Stimulated activated naive B cell treated with anti-CD40 and anti-IgM and Interleukin-4, amounts not matched to agents 10 μg/mL and 1 μg/mL and 100 μg/mL, for 72 hours (primary cell): ENCODE data around the gene SETD2.
A peak's percentile ranks its signal among the peaks of the same experiment; 100 is the strongest.
"Not testable (repeated sequence)": the region's sequence is repeated elsewhere in the genome, so short reads cannot be mapped to it uniquely, and the experiment has no call there.

Experiments used
- ATAC-seq, 2 donors: fragments of 150-1000 bp; cut with Tn5 transposase; replicated peaks; 2 replicates each; pipeline ENCODE4 v1.10.0; 2021; ENCODE audit warnings: moderate library complexity in 1 of 2
- DNase-seq: peaks from one replicate; pipeline ENCODE4 v3.0.0; 2021
- H3K27ac Mint-ChIP-seq: one replicate; pipeline ENCODE4 v1.8.0; 2022; ENCODE audit warnings: mild to moderate bottlenecking, mixed read lengths
- H3K27me3 Mint-ChIP-seq, 2 donors: one replicate each; pipeline ENCODE4 v1.8.0; 2022; ENCODE audit warnings: mixed read lengths in 2 of 2
- H3K36me3 Mint-ChIP-seq, 2 donors: one replicate each; pipeline ENCODE4 v1.8.0; 2022; ENCODE audit warnings: mixed read lengths in 2 of 2, mild to moderate bottlenecking in 1 of 2
- H3K4me1 Mint-ChIP-seq, 2 donors: one replicate each; pipeline ENCODE4 v1.8.0; 2022; ENCODE audit warnings: mixed read lengths in 2 of 2, mild to moderate bottlenecking in 1 of 2
- H3K4me3 Mint-ChIP-seq, 2 donors: one replicate each; pipeline ENCODE4 v1.8.0; 2022; ENCODE audit warnings: mild to moderate bottlenecking in 2 of 2, mixed read lengths in 2 of 2, moderate library complexity in 1 of 2
- H3K9me3 Mint-ChIP-seq, 2 donors: one replicate each; pipeline ENCODE4 v1.8.0; 2022; ENCODE audit warnings: mixed read lengths in 2 of 2, mild to moderate bottlenecking in 1 of 2

The SETD2 gene

DNA sequence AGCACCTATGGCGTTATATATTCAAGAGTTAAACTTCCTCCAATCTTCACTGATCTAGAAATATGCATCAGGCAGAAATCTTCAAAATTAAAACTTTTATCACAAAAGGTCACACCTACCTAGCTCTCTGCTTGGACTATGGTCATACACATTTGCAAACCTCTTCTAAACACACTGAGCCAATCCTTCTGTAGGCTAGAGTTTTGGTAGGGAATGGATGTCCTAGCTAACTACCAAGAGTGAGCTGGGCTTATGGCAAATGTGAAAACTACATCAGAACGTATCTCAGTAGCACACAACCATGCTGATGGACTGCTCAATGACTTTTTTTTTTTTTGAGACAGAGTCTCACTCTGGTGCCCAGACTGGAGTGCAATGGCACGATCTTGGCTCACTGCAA is 29.6 kb downstream of the SETD2 start:
- no peaks in the 10 kb centered on the region for H3K27me3 Mint-ChIP-seq
- DNase-seq (no peak), ATAC-seq (no peak)
- no peak overlapping the region for H3K27ac Mint-ChIP-seq
- H3K4me1 Mint-ChIP-seq: peaks cover 32 to 59% of the 10 kb centered on the region in 2 donors
- H3K36me3 Mint-ChIP-seq: peaks cover 4 to 15% of the 10 kb centered on the region in 2 donors
- H3K9me3 Mint-ChIP-seq: peaks cover 2 to 6% of the 10 kb centered on the region in 2 donors
- H3K4me3 Mint-ChIP-seq: no peak overlapping the region

DNA sequence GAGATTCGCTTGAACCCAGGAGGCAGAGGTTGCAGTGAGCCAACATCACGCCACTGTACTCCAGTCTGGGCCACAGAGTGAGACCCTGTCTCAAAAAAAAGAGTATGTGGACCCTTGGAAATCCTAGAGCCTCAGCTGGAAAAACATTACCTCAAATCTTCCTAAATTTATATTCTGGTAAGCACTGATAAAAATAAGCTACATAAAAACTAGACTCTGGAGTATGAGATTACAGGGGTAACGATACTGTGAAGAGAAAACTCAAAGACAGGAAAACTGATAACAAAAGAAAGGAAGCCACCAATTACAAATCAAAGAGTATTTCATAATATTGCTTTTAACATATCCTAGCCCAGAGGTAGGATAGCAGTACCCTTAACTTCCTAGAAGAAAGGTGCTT is 30.3 kb downstream of the SETD2 start:
- H3K27ac Mint-ChIP-seq: no peak overlapping the region
- no peaks in the 10 kb centered on the region for H3K27me3 Mint-ChIP-seq
- no peak for DNase-seq
- no peaks in the 10 kb centered on the region for H3K9me3 Mint-ChIP-seq
- no peak overlapping the region for H3K4me3 Mint-ChIP-seq
- ATAC-seq: no peak
- peaks cover 27 to 58% of the 10 kb centered on the region in 2 donors for H3K4me1 Mint-ChIP-seq
- H3K36me3 Mint-ChIP-seq: peaks cover 0 to 9% of the 10 kb centered on the region in 2 donors

DNA sequence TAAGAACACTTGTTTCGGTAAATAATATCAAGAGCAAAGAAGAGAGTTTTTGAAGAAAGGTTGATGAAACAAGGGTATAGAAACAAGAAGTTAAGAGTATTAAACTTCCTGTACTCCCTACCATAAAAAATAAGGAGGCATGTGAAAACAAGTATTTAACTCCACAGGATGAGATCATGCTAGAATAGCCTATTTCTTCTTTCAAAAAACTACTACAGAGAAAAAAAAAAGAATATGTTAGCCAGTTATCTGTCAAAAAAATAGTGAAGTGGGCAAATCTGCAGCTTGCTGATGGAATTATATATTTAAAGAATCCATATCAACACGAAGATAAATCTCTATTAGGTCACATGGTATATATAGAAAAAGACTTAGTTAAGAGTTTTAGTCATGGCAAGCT is 33.4 kb downstream of the SETD2 start:
- Mint-ChIP-seq H3K27me3 (no peaks in the 10 kb centered on the region), H3K4me1 (peaks cover 21 to 52% of the 10 kb centered on the region in 2 donors), H3K4me3 (no peak overlapping the region), H3K9me3 (no peaks in the 10 kb centered on the region), H3K36me3 (peaks cover 2 to 22% of the 10 kb centered on the region in 2 donors), H3K27ac (no peak overlapping the region)
- no peak for ATAC-seq
- no peak for DNase-seq

DNA sequence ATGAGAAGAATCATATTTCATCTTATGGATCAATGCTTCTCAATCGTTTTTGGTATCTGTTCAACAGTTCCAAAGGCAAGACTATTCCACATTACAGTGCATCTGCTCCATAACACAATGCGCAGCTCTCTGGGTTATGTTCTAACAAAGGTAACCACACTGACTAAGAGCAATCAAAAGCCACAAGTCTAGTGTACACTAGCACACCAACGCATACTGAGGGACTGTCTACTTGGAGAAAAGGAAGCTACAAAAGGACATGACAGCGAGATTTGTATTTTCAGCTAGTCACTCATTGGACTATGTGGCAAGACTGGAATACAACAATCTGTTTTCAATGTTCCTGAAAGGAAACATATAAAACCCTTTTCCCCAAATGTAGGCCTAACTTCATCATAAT is 35.8 kb downstream of the SETD2 start:
- ATAC-seq (no peak), DNase-seq (no peak)
- peaks cover 12 to 32% of the 10 kb centered on the region in 2 donors for H3K36me3 Mint-ChIP-seq
- H3K4me1 Mint-ChIP-seq: peaks cover 15 to 34% of the 10 kb centered on the region in 2 donors
- no peaks in the 10 kb centered on the region for H3K9me3 Mint-ChIP-seq
- H3K4me3 Mint-ChIP-seq: no peak overlapping the region
- no peak overlapping the region for H3K27ac Mint-ChIP-seq
- H3K27me3 Mint-ChIP-seq: no peaks in the 10 kb centered on the region

DNA sequence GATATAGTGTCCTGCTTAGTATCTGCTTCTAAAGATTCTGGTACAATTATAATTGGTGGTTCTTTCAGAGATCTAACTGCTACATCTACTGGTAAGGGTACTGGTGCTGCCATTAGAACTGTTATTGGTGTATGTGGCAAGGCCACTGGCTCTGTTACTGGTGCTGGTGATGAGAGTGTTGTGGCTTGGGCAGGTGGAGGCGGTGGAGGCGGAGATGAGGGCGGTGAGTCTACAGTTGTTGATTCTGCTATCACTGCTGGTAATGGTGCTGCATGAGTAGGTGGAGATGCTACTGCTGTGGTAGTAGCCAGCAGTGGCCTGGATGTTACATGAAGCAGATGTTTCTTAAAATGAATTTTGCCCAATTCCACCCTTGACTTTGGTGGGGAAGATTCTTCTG is 40.1 kb downstream of the SETD2 start:
- Mint-ChIP-seq H3K36me3 (peaks cover 37 to 58% of the 10 kb centered on the region in 2 donors), H3K27me3 (no peaks in the 10 kb centered on the region), H3K27ac (no peak overlapping the region), H3K4me3 (no peak overlapping the region), H3K9me3 (peaks cover 6 to 14% of the 10 kb centered on the region in 2 donors), H3K4me1 (peaks cover 14 to 29% of the 10 kb centered on the region in 2 donors)
- DNase-seq (no peak), ATAC-seq (no peak)

DNA sequence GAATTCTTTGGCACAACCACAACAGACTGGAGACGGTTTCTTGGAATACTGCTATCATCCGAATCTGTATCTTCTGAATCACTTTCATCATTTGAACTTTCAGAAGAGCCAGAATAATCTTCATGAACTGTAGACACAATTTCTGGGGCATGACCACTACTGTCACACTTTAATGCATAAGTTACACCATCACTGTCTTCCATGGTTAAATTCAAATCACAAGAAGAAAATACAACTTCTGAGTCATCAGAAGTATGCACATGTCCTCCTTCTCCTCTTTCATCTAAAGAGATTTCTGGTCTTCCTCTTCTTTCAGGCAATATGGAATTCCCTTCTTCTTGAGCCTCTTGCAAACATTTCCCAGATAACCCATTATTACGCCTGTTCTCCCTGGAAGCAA is 42.5 kb downstream of the SETD2 start:
- Mint-ChIP-seq H3K9me3 (peaks cover 6 to 14% of the 10 kb centered on the region in 2 donors), H3K4me1 (peaks cover 20 to 26% of the 10 kb centered on the region in 2 donors), H3K27ac (peak overlapping the region; percentile 68), H3K36me3 (peaks cover 38 to 63% of the 10 kb centered on the region in 2 donors), H3K4me3 (no peak overlapping the region), H3K27me3 (no peaks in the 10 kb centered on the region)
- ATAC-seq (no peak), DNase-seq (no peak)

DNA sequence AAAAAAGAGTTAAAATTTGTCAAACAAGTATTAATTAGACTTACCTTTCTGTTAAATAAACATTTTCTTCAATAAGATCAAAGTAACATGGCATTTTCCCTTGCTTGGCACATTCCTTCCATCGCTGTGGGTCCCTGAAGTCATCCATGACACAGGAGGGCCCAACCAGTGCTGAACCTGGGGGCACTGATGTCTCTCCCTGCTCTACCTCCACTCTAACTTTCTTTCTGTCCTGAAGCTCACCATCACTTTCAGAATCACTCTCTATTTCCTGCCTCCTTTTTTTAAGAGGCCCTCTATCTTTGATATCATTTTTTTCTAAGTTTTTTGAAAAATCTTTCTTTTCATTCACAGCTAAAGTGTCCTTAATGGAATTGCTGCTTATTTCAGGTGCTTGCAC is 43.8 kb downstream of the SETD2 start:
- Mint-ChIP-seq H3K4me3 (no peak overlapping the region), H3K9me3 (peaks cover 6 to 14% of the 10 kb centered on the region in 2 donors), H3K36me3 (peaks cover 38 to 60% of the 10 kb centered on the region in 2 donors), H3K4me1 (peaks cover 20 to 27% of the 10 kb centered on the region in 2 donors), H3K27ac (no peak overlapping the region), H3K27me3 (no peaks in the 10 kb centered on the region)
- DNase-seq: no peak
- no peak for ATAC-seq

DNA sequence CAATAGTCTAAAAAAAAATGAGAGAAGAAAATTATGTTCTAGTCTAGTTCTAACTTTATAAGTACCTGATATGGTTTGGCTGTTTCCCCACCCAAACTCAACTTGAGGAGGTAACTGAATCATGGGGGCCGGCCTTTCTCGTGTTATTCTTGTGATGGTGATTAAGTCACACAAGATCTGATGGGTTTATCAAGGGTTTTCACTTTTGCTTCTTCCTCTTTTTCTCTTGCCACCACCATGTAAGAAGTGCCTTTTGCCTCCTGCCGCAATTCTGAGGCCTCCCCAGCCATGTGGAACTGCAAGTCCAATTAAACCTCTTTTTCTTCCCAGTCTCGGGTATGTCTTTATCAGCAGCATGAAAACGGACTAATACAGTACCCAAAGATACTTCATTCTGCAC is 44.5 kb downstream of the SETD2 start:
- peaks cover 41 to 65% of the 10 kb centered on the region in 2 donors for H3K36me3 Mint-ChIP-seq
- H3K4me1 Mint-ChIP-seq: peaks cover 23 to 34% of the 10 kb centered on the region in 2 donors
- ATAC-seq, H3K27me3 Mint-ChIP-seq, DNase-seq, H3K27ac Mint-ChIP-seq, H3K4me3 Mint-ChIP-seq: not testable (repeated sequence)
- H3K9me3 Mint-ChIP-seq: peaks cover 6 to 14% of the 10 kb centered on the region in 2 donors

DNA sequence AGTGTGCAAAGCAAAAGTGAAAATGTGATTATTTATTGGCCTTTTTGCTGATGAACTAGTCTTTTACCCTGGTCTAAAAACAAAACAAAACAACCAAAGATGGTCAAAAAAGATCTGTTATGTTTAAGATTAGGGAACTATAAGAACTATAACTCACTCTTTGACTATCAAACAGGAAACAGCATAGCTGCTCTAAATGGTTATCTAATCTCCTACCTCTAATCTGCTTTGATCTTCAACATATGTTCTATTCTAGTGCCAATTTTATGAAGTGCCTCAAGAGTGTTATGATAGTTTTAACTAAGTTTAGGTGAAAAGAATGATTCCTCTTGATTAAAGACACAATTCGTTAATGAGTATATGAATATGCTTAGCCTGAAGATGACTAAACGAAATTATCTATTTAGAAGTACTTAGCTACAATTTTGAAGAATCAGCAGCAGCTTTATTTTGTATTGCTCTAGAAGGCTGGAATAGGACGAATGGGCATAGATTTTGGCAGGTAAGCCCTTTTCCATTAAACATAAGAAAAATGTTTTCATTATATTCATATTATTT is 46.0 kb downstream of the SETD2 start:
- Mint-ChIP-seq H3K9me3 (peaks cover 6 to 14% of the 10 kb centered on the region in 2 donors), H3K4me3 (no peak overlapping the region), H3K27me3 (no peaks in the 10 kb centered on the region), H3K4me1 (peaks cover 23 to 45% of the 10 kb centered on the region in 2 donors), H3K27ac (peak overlapping the region; percentile 59), H3K36me3 (peaks cover 33 to 66% of the 10 kb centered on the region in 2 donors)
- DNase-seq (no peak), ATAC-seq (no peak)

DNA sequence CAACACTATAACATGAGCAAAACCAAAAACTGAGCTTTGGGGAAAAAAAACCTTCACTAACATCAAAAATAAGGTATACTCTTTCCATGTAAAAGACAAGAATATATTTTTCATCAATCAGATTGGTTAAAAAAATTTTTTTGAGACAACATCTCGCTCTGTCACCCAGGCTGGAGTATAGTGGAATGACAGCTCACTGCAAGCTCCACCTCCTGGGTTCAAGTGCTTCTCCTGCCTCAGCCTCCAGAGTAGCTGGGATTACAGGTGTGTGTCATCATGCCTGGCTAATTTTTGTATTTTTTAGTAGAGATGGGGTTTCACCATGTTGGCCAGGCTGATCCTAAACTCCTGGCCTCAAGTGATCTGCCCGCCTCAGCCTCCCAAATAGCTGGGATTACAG is 48.4 kb downstream of the SETD2 start:
- H3K36me3 Mint-ChIP-seq: peaks cover 23 to 55% of the 10 kb centered on the region in 2 donors
- H3K4me1 Mint-ChIP-seq: peaks cover 18 to 32% of the 10 kb centered on the region in 2 donors
- not testable (repeated sequence) for ATAC-seq, H3K27ac Mint-ChIP-seq, DNase-seq, H3K4me3 Mint-ChIP-seq, H3K27me3 Mint-ChIP-seq, H3K9me3 Mint-ChIP-seq

DNA sequence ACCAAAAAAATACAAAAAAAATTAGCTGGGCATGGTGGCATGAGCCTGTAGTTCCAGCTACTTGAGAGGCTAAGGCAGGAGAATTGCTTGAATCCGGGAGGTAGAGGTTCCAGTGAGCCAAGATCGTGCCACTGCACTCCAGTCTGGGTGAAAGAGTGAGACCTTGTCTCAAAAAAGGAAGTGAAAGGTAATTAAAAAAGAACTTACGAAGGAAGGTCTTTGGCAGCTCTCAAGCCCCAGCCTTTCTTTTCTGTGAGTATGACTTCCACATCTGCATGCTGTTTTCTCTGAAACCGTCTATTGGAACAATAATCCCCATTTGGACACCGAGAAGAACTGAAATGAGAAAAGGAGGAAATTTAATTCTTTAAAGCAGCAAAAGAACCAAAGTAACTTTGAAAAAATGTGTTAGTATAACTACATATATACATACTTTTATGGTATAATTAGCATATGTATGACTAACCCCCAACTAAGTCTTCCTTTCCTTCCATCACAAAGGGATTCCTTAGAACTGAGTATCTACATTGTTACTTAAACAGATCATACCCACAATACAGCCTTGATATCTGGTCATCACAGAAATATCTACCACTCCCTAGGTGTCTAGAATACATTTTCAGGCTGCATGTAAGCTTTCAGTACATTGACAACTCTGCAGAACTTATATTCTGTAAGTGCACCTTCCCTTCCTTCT is 50.1 kb downstream of the SETD2 start:
- ATAC-seq: peak; percentile 98
- Mint-ChIP-seq H3K27ac (peak overlapping the region; percentile 73), H3K27me3 (no peaks in the 10 kb centered on the region), H3K4me3 (peak overlapping the region in 1 of 2 donors; percentile 9), H3K9me3 (no peaks in the 10 kb centered on the region), H3K4me1 (peaks cover 17 to 30% of the 10 kb centered on the region in 2 donors), H3K36me3 (peaks cover 12 to 51% of the 10 kb centered on the region in 2 donors)
- DNase-seq: peak; percentile 10

DNA sequence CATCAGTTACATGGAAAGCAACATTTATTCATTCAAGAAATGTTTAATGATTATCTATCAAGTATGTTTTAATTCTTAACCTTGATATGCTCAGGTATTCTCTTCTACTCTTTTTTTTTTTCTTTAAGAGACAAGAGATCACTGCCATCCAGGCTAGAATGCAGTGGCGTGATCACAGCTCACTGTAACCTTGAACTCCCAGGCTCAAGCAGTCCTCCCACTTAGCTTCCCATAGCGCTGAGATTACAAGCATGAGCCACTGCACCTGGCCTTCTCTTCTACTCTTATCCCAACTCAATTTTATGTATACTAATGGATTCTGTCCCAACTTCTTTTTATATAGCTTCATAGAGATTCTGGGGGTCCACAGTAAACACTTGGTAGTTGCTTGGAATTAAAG is 50.9 kb downstream of the SETD2 start:
- peak overlapping the region; percentile 73 for H3K27ac Mint-ChIP-seq
- peaks cover 12 to 54% of the 10 kb centered on the region in 2 donors for H3K36me3 Mint-ChIP-seq
- H3K4me1 Mint-ChIP-seq: peaks cover 16 to 26% of the 10 kb centered on the region in 2 donors
- no peaks in the 10 kb centered on the region for H3K9me3 Mint-ChIP-seq
- H3K27me3 Mint-ChIP-seq: no peaks in the 10 kb centered on the region
- DNase-seq (no peak), ATAC-seq (no peak)
- H3K4me3 Mint-ChIP-seq: no peak overlapping the region

DNA sequence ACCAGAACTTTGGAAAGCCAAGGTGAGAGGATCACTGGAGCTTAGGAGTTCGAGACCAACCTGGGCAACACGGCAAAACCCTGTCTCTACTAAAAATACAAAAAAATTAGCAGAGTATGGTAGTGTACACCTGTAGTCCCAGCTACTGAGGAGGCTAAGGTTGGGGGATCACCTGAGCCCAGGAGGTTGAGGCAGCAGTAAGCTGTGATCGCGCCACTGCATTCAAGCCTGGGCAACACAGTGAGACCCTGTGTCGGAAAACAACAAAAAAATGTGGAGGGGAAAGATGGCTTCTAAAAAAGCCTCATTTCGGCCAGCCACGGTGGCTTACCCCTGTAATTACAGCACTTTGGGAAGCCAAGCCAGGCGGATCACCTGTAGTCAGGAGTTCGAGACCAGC is 54.5 kb downstream of the SETD2 start:
- H3K36me3 Mint-ChIP-seq: peaks cover 12 to 43% of the 10 kb centered on the region in 2 donors

DNA sequence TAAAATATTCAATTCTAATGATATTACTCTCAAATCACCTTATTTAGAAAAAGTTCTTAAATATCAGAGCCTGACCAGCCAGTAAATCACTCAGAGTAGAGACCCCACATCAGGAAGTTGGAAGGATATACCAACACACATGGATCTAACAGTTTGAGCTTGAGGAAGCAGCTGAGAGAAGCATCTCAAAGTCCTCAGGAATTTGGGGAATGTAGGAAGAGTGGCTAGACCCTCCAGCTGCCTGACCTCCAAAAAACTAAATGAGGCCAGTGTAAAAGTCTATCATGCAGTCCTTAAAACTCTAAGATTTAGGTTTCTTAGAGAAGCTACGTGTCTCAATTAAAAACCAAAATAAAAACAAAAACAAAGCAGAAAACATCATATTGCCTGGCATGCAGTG is 55.4 kb downstream of the SETD2 start:
- Mint-ChIP-seq H3K27ac (no peak overlapping the region), H3K27me3 (no peaks in the 10 kb centered on the region), H3K9me3 (no peaks in the 10 kb centered on the region), H3K4me1 (peaks cover 3 to 6% of the 10 kb centered on the region in 2 donors), H3K4me3 (no peak overlapping the region), H3K36me3 (peaks cover 12 to 39% of the 10 kb centered on the region in 2 donors)
- ATAC-seq (no peak), DNase-seq (no peak)

More for the DNA sequence above, 54.5 kb downstream of the SETD2 start:
- H3K27me3 Mint-ChIP-seq: no peaks in the 10 kb centered on the region
- peak overlapping the region; percentile 71 for H3K27ac Mint-ChIP-seq
- DNase-seq: no peak
- no peaks in the 10 kb centered on the region for H3K9me3 Mint-ChIP-seq
- H3K4me1 Mint-ChIP-seq: peaks cover 5 to 15% of the 10 kb centered on the region in 2 donors
- no peak overlapping the region for H3K4me3 Mint-ChIP-seq
- ATAC-seq: no peak

DNA sequence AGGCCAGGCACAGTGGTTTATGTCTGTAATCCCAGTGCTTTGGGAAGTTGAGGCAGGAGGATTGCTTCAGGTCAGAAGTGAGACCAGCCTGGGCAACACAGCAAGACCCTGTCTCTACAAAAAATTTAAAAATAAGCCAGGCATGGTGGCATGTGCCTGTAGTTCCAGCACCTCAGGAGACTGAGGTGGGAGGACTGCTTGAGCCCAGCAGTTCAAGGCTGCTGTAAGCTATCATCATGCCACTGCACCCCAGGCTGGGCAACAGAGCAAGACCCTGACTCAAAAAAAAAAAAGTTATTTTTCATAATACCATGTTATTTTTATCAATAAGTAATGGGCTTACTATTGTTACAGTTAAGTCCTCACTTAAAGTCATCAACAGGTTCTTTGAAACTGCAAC is 59.7 kb downstream of the SETD2 start:
- no peaks in the 10 kb centered on the region for H3K9me3 Mint-ChIP-seq
- ATAC-seq: no peak

More for the DNA sequence above, 59.7 kb downstream of the SETD2 start:
- Mint-ChIP-seq H3K27ac (no peak overlapping the region), H3K27me3 (no peaks in the 10 kb centered on the region), H3K4me3 (no peak overlapping the region), H3K36me3 (peaks cover 7 to 27% of the 10 kb centered on the region in 2 donors), H3K4me1 (no peaks in the 10 kb centered on the region)
- no peak for DNase-seq
